K562 (cell line): Measurements from ENCODE around the gene ANKH.

Experiments
- BHLHE40 ChIP-seq: IDR thresholded peaks from 2 replicates; pipeline ENCODE4 v1.6.1; 2011; ENCODE audit warnings: low read length, improper control_type of control experiment
- CEBPG ChIP-seq, 3 experiments: fragments of 200-800 bp in 1 of 3; sonication (Bioruptor generic) in 1 of 3; sonication (generic) in 1 of 3; formaldehyde crosslinking in 1 of 3; IDR thresholded peaks in 2 of 3; conservative IDR thresholded peaks in 1 of 3; 2 replicates each; pipeline versions ENCODE4 v1.6.1 to v1.8.0; 2016 to 2022; ENCODE audit warnings: missing compliant biosample characterization in 2 of 3, missing genetic modification characterization in 2 of 3, mild to moderate bottlenecking in 1 of 3, missing genetic modification reagents in 1 of 3
- TAF15 ChIP-seq: fragments of 200-400 bp; formaldehyde crosslinking; IDR thresholded peaks from 2 replicates; pipeline ENCODE4 v1.6.1; 2017; ENCODE audit warnings: mild to moderate bottlenecking, low read depth, low read length, moderate library complexity
- YY1 ChIP-seq, 3 experiments: IDR thresholded peaks; 2 replicates each; pipeline ENCODE4 v1.6.1; 2011; ENCODE audit warnings: low read length in 2 of 3, mild to moderate bottlenecking in 2 of 3, moderate library complexity in 2 of 3, borderline replicate concordance in 1 of 3, control low read depth in 1 of 3, low read depth in 1 of 3; ENCODE audit not compliant: insufficient read depth in 3 of 3, insufficient replicate concordance in 2 of 3, control insufficient read depth in 1 of 3, insufficient read length in 1 of 3; ENCODE audit errors: extremely low read depth in 1 of 3

GRCh38 chr5:14810928-14811572 lies 60.5 kb downstream of the ANKH start:
- no peak for TF ChIP-seq CEBPG (CRISPR knock-in tag; IDR thresholded peaks at IDR 0.05)
- TF ChIP-seq CEBPG (tag; conservative IDR thresholded peaks at IDR 0.05 in 1 of 2, IDR thresholded peaks at IDR 0.05 in 1 of 2): no peak
- TF ChIP-seq YY1 (IDR thresholded peaks at IDR 0.05; ENCODE audit: borderline replicate concordance in 1 of 3, control insufficient read depth in 1 of 3, extremely low read depth in 1 of 3, insufficient read depth in 3 of 3, insufficient read length in 1 of 3, insufficient replicate concordance in 2 of 3, low read depth in 1 of 3, low read length in 2 of 3): no peak
- TF ChIP-seq BHLHE40: no peak
- TF ChIP-seq TAF15: no peak
